HUES64 (cell line): ENCODE data around the gene ADGRE1.

Experiments used
- H3K27ac ChIP-seq: 2 replicates; pipeline ENCODE4 v1.7.0; 2013; ENCODE audit warnings: low read depth, low read length, inconsistent platforms
- H3K27me3 ChIP-seq: 2 replicates; pipeline ENCODE4 v1.6.1; 2013; ENCODE audit warnings: mild to moderate bottlenecking, low read length; ENCODE audit not compliant: insufficient read depth
- H3K36me3 ChIP-seq: 2 replicates; pipeline ENCODE4 v1.6.1; 2013; ENCODE audit warnings: mild to moderate bottlenecking, low read length; ENCODE audit not compliant: insufficient read depth
- H3K4me1 ChIP-seq: 2 replicates; pipeline ENCODE4 v1.6.1; 2013; ENCODE audit warnings: mild to moderate bottlenecking, low read length, moderate library complexity; ENCODE audit not compliant: insufficient read depth
- H3K4me3 ChIP-seq: 2 replicates; pipeline ENCODE4 v1.5.1; 2013; ENCODE audit warnings: mild to moderate bottlenecking, low read length, moderate library complexity
- H3K9ac ChIP-seq: 2 replicates; pipeline ENCODE4 v1.6.1; 2013; ENCODE audit warnings: mild to moderate bottlenecking, low read depth, low read length
- H3K9me3 ChIP-seq: 2 replicates; pipeline ENCODE4 v1.6.1; 2013; ENCODE audit warnings: low read depth, low read length; ENCODE audit not compliant: insufficient read depth
- WGBS: fragments of 150-250, 120-280 bp; methylation state at CpG from one replicate; pipeline ENCODE4 v1.1.7; 2013; ENCODE audit warnings: missing lambda C conversion rate; 5-methylcytosine and 5-hydroxymethylcytosine counted together

The ADGRE1 gene

DNA sequence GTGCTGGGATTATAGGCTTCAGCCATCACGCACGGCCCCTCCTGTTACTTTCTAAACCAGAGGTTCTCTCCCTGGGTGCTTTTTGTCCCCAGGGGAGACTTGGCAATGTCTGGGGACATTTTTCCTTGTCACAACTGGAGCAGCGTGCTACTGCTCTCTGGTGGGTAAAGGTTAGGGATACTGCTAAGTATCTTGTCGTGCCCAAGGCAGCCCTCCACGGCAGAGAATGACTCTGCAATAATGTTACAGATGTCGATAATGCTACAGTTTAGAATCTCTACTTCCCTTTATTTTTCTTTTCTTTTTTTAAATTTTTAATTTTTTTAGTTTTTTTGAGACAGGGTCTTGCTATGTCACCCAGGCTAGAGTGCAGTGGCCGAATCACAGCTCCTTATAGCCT is 38.0 kb downstream of the ADGRE1 start:
- no peaks in the 10 kb centered on the region for H3K4me1 ChIP-seq
- 91% methylated on average over 7 of the region's 7 CpGs for WGBS
- no peak overlapping the region for H3K4me3 ChIP-seq
- no peak overlapping the region for H3K27ac ChIP-seq
- peaks cover 85% of the 10 kb centered on the region for H3K9me3 ChIP-seq
- H3K36me3 ChIP-seq, result no peaks in the 10 kb centered on the region
- H3K27me3 ChIP-seq, result no peaks in the 10 kb centered on the region
- no peak overlapping the region for H3K9ac ChIP-seq

DNA sequence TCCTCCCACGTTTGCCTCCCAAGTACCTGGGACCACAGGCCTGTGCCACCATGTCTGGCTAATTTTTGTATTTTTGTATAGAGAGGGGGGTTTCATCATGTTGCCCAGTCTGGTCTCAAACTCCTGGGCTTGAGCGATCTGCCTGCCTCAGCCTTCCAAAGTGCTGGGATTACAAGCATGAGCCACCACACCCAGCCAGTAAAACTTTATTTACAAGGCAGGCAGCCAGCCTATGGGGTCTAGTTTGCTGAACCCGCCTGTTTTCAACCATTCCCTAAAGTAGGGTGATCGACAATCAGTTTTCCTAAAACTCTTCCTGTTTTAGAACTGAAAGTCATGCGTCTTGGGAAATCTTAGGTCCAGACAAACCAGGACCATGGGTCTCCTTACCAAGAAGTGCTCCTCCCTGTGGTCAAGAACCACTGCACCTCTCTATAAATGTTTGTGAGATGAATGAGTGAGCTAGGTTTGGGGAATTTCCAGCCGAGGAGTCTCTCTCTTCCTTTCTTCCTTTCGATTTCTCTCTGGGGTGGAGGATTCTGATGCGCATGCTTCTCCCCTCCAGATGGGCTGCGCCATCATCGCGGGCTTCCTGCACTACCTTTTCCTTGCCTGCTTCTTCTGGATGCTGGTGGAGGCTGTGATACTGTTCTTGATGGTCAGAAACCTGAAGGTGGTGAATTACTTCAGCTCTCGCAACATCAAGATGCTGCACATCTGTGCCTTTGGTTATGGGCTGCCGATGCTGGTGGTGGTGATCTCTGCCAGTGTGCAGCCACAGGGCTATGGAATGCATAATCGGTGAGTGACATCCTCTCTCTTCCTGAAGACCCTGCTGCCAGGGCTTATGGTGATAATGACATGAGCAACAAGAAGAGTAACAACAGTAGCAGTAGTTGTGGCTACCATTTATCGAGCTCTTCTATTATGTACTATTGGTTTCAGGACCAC is 38.7 kb downstream of the ADGRE1 start:
- Histone ChIP-seq H3K36me3 (no peaks in the 10 kb centered on the region), H3K4me3 (no peak overlapping the region), H3K27ac (no peak overlapping the region), H3K4me1 (no peaks in the 10 kb centered on the region), H3K27me3 (no peaks in the 10 kb centered on the region), H3K9ac (no peak overlapping the region), H3K9me3 (peaks cover 84% of the 10 kb centered on the region)
- WGBS, result 91% methylated on average over 15 of the region's 15 CpGs

DNA sequence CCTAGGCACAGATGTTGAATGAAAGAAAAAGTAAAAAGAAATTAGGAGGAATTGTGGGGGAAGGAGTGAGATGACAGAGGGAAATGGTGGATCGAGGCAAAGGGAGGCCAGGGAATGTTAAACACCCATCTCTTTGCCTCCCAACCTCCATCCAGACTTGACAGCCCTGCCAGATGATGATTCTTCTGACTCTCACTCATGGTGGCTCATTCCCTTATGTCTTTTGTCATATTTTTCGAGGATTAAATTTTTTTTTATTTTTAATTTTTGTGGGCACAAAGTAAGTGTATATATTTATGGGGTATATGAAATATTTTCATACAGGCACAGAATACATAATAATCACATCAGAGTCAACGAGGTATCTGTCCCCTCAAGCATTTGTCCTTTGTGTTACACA is 42.8 kb downstream of the ADGRE1 start:
- H3K4me1 ChIP-seq, result no peaks in the 10 kb centered on the region
- H3K9ac ChIP-seq, result no peak overlapping the region
- H3K36me3 ChIP-seq, result no peaks in the 10 kb centered on the region
- H3K27ac ChIP-seq, result no peak overlapping the region
- WGBS, result 100% methylated on average over 1 of the region's 3 CpGs
- H3K4me3 ChIP-seq, result no peak overlapping the region
- peaks cover 73% of the 10 kb centered on the region for H3K9me3 ChIP-seq
- H3K27me3 ChIP-seq, result no peaks in the 10 kb centered on the region

DNA sequence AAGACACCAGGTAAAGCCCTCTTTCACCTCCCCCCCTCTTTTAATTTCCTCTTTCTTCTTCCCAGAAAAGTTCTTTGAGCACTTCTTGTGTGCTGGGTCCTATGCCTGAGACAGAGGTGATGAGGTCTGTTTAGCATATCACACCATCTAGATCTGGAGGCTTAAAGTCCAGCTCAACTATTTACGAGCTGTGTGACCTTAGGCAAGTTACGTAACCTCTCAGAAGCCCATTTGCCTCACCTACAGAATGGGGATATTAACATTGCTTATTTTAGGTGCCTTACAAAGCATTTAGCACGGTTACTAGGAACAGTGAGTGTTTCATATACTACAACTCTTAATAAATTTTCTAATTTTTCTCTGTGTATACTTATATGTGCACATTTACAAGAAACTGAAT is 47.7 kb downstream of the ADGRE1 start:
- Histone ChIP-seq H3K9me3 (peaks cover 69% of the 10 kb centered on the region), H3K4me3 (no peak overlapping the region), H3K4me1 (no peaks in the 10 kb centered on the region), H3K27ac (no peak overlapping the region), H3K27me3 (no peaks in the 10 kb centered on the region), H3K36me3 (no peaks in the 10 kb centered on the region), H3K9ac (no peak overlapping the region)
- WGBS, result 66% methylated on average over 3 of the region's 3 CpGs

DNA sequence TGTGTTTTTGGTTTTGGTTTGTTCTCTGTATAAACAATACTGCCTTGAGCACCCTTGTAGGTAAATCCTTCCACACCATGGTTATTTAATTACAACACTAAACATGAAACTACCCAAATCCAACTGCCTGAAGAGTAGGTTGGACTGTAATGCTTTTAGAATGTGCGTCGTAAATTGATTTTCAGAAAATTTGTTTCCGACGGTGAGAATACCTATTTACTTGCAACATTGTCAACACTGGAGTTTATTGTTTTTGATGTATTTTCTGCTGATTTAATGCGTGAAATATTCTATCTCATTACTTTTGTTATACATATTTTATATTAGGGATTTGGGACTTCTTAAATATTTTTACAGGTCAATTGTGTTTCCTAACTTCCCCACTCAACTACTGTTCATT is 48.2 kb downstream of the ADGRE1 start:
- H3K9ac ChIP-seq, result no peak overlapping the region
- H3K4me3 ChIP-seq, result no peak overlapping the region
- no peaks in the 10 kb centered on the region for H3K36me3 ChIP-seq
- H3K27ac ChIP-seq, result no peak overlapping the region
- WGBS, result 77% methylated on average over 3 of the region's 5 CpGs
- no peaks in the 10 kb centered on the region for H3K4me1 ChIP-seq
- peaks cover 69% of the 10 kb centered on the region for H3K9me3 ChIP-seq
- H3K27me3 ChIP-seq, result no peaks in the 10 kb centered on the region

DNA sequence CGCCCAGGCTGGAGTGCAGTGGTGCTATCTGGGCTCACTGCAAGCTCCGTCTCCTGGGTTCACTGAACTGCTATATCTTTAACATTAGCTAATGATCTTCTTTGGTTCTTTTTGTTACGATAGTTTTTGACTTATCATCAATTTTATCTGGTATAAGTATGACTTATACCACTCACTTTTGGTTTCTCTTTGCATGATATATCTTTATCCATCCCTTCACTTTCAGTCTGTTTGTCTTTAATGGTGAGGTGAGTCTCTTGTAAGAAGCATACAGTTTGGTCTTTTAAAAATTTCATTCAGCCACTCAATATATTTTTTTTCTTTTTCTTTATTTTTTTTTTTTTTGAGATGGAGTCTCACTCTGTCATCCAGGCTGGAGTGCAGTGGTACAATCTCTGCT is 58.4 kb downstream of the ADGRE1 start:
- H3K9me3 ChIP-seq, result peaks cover 71% of the 10 kb centered on the region
- no peaks in the 10 kb centered on the region for H3K27me3 ChIP-seq

DNA sequence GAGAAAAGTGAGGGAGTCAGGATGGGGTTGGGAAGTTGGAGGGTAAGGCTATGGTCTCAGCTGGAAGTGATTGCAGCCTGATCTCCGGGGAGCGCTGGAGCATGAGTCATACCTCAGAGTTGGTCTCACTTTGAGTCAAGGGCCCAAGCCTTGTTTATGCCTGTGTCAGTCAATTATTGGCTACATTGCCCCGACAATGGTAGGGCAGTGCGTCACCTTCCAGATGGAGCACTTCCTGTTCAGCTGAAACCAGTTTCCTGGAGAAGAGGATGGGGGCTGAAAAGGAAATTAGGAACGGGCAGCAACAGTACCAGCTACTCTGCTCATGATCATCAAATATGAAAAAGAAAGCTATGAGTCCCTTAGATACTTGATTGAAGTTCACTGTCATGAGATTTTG is 60.4 kb downstream of the ADGRE1 start:
- Histone ChIP-seq H3K27me3 (no peaks in the 10 kb centered on the region), H3K27ac (no peak overlapping the region), H3K36me3 (no peaks in the 10 kb centered on the region), H3K9ac (no peak overlapping the region), H3K4me3 (no peak overlapping the region), H3K4me1 (no peaks in the 10 kb centered on the region), H3K9me3 (peaks cover 62% of the 10 kb centered on the region)
- 66% methylated on average over 5 of the region's 5 CpGs for WGBS

More for the DNA sequence above, 58.4 kb downstream of the ADGRE1 start:
- no peak overlapping the region for H3K4me3 ChIP-seq
- 100% methylated on average over 1 of the region's 3 CpGs for WGBS
- no peak overlapping the region for H3K9ac ChIP-seq
- H3K27ac ChIP-seq, result no peak overlapping the region
- H3K36me3 ChIP-seq, result no peaks in the 10 kb centered on the region
- no peaks in the 10 kb centered on the region for H3K4me1 ChIP-seq

DNA sequence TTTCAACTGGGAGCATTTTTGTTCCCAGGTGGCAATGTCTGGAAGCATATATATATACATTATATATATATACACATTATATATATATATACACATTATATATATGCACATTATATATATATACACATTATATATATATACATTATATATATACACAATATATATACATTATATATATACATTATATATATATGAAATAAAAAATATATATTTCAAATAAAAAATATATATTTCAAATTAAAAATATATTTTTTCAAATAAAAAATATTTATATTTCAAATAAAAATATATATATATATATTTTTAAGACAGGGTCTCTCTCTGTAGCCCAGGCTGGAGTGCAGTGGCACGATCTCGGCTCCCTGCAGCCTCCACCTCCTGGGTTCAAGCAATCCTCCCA is 61.5 kb downstream of the ADGRE1 start:
- no peaks in the 10 kb centered on the region for H3K27me3 ChIP-seq
- no peak overlapping the region for H3K4me3 ChIP-seq
- H3K9ac ChIP-seq, result no peak overlapping the region
- H3K27ac ChIP-seq, result no peak overlapping the region
- peaks cover 66% of the 10 kb centered on the region for H3K9me3 ChIP-seq
- no peaks in the 10 kb centered on the region for H3K36me3 ChIP-seq
- H3K4me1 ChIP-seq, result no peaks in the 10 kb centered on the region
- WGBS, result 85% methylated on average over 2 of the region's 2 CpGs

DNA sequence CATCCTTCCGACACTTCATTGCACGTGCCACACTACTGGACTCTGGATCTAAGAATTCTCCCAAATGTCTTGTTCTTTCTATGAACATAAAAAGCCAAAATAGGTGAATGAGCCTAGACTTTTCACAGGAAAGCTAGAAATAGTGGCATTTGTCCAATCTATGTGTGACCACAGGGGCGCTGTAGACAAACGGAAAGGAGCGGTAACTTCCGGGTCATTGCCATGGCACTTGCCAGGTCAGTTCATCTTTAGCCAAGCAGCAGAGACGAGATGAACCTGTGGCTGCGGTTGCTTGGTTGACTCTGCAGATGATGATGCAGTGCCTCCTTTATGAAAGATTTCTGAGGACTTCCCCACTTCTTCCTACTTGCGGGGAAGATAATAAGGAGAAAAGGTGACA is 65.6 kb downstream of the ADGRE1 start:
- Histone ChIP-seq H3K9me3 (peaks cover 76% of the 10 kb centered on the region), H3K4me3 (no peak overlapping the region), H3K36me3 (no peaks in the 10 kb centered on the region), H3K4me1 (no peaks in the 10 kb centered on the region), H3K27me3 (no peaks in the 10 kb centered on the region), H3K9ac (no peak overlapping the region), H3K27ac (no peak overlapping the region)
- WGBS, result 83% methylated on average over 8 of the region's 9 CpGs

DNA sequence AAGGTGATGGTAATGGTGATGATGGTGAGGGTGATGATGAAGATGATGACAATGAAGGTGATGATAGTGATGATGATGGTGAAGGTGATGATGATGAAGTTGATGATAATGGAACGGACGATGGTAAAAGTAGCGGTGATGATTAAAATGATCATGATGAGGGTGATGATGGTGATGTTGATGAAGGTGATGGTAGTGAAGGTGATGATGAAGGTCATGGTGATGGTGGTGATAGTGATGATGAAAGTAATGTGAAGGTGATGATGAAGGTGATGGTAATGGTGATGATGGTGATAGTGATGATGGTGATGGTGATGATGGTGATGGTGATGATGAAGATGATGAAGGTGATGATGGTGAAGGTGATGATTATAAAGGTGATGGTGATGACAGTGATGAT is 67.7 kb downstream of the ADGRE1 start:
- H3K27me3 ChIP-seq, result no peaks in the 10 kb centered on the region
- H3K4me3 ChIP-seq, result no peak overlapping the region
- H3K27ac ChIP-seq, result no peak overlapping the region
- H3K9ac ChIP-seq, result no peak overlapping the region
- peaks cover 85% of the 10 kb centered on the region for H3K9me3 ChIP-seq
- no peaks in the 10 kb centered on the region for H3K36me3 ChIP-seq
- WGBS, result 92% methylated on average over 3 of the region's 3 CpGs
- no peaks in the 10 kb centered on the region for H3K4me1 ChIP-seq

DNA sequence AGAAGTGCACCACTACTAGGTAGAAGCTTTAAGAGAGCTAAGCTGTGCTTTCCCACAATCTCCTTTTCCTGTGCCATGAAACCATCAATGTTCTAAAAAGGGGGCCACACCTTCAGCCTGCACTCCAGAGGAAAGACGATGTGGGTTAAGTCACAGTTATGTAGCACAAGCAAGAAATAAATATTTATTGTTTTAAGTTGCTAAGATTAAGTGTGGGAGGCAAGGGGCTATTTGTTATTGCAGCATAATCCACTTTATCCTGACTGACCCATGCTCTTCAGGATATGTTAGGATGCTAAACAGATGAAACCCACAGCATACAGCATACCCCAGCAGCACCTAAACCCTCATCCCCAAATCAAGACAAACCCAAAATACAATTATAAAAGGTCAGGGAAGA is 69.2 kb downstream of the ADGRE1 start:
- Histone ChIP-seq H3K9me3 (peaks cover 88% of the 10 kb centered on the region), H3K4me1 (no peaks in the 10 kb centered on the region)
- WGBS, result 89% methylated on average over 1 of the region's 1 CpG

More for the DNA sequence above, 69.2 kb downstream of the ADGRE1 start:
- H3K27ac ChIP-seq, result no peak overlapping the region
- no peak overlapping the region for H3K4me3 ChIP-seq
- H3K9ac ChIP-seq, result no peak overlapping the region
- no peaks in the 10 kb centered on the region for H3K27me3 ChIP-seq
- no peaks in the 10 kb centered on the region for H3K36me3 ChIP-seq
